Renal cortical epithelial cell (primary cell): ENCODE data around the gene MAMDC2. TPM values are rescaled to one million over a fixed set of nuclear protein-coding genes. Genes with fewer than 3 reads are reported as not detected.

ENCODE experiments used
- DNase-seq: peaks from one replicate; pipeline ENCODE4 v3.0.0-alpha.2; 2011; ENCODE audit warnings: low read depth
- total RNA-seq: library from RNA; depleted of rRNA; stranded (reverse); fragments of >200 nt; gene quantifications from 2 replicates; pipeline ENCODE4 v1.2.3, GENCODE V29; 2014

MAMDC2 gene
- total RNA-seq, 1 donor from 2014 or later: 32.9 TPM

DNA sequence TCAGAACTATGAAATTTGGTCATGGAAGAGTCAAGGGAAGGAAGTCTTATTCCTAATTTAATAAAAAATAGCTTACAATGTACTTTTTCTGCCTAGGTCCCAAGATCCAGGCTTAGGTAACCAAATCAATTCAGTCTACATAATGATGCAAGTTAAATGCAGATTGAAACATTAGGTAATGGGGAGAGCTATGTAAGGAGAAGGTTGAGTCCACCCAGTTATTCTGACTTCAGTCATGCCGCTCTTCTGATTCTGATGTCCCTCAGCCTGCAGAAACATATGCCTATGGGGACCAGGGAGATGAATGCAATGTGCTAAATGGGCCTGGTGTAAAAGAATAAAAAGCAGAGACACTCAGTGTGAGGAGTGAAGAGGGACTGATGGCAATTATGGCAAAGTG lies 63.9 kb downstream of the MAMDC2 start:
- no peak for DNase-seq

DNA sequence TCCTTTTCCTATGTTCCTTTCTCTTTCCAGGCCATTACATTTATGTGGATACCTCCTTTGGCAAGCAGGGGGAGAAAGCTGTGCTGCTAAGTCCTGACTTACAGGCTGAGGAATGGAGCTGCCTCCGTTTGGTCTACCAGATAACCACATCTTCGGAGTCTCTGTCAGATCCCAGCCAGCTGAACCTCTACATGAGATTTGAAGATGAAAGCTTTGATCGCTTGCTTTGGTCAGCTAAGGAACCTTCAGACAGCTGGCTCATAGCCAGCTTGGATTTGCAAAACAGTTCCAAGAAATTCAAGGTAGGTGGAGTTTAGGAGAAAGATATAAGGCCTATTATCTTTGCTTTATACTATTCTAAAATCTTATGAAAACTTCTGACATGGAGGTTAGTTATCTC lies 64.5 kb downstream of the MAMDC2 start:
- DNase-seq: no peak

DNA sequence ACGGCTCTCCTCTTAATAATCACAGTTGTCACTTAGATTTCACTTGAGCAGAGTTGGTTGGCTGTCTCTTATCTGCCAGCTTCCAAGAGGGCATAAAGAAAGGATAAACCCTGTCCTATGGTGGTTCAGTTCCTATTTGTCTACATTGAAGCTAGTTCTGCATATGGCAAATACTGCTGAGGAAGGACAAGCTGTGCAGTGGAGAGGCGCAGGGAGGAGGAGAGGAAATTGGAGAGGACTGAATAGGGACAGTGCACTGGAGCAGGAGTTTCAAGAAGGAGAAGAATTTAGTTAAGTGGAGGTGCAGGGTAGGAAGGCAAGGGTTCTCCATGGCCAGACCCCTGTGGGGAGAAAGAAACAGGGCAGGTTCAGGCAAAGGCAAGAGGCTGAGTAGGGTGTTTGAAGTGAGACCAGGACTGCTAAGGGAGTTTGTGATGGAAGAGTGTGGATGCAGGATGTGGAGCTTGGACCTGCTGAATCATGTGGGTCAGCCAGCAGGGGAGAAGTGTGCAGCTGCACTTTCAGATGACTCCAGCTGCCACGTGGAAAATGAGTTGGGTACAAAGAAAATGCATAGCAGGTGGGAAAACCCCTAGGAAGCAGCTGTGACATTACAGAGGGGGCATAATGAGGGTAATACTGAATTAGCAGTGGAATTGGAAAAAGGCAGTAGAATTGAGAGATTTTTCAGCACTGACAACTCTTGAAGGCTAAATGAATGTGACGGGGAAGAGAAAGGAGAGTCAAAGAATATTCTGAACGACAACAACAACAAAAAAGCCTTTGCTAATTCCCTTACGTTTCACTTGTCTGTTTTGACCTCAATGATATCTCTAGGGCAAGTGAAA lies 66.8 kb downstream of the MAMDC2 start:
- no peak for DNase-seq

DNA sequence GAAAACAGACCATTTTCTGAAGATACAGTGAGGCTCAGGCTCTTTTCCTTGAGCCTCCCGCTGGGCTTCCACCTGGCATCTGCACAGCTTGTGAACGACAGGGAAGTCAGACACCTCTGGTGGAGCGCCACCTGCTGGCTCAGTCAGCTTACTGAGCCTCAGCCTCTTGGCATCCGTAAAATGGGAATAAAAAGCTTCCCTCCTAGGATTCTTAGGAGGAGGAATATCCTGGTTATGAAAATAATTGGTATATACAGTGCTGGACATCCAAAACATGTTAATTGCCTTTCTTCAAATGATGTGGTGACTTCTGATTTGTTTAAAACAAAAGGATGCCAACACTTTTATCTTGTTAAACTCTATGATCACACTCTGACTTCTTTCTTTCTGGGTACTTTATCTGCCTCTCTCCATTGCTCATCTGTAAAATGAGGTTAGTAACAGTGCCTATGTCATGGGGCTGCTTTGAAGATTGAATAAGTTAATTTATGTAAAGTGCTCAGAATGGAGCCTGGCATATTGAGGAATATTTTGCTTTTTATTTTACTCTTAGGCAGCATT lies 67.5 kb downstream of the MAMDC2 start:
- peak; percentile 63 for DNase-seq

DNA sequence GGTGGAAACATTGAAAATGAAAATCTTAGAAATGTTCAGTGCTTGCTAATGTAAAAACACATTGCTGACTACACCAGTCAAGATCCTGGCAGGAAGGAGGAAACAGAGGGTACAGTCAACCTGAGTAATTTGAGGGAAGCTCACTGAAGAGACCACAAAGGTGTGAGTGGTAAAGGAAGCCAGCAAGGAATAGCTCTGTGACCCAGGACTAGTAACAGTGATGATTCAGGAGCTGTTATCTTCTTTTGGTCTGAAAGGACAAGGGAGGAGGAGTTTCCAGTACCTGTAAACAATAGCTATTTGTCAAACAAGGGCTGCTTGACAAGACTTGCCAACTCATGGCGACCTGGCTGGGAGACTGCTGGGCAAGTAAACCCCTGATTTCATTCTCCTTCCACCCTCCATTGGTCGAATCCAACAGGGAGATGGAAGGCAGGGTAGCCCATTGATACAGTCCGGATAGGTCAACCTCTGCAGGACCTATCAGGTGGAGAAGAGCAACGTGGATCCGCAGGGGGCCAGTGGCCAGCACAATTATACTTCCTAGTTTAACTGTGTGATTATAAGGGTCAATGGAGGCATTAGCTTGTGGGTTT lies 68.1 kb downstream of the MAMDC2 start:
- DNase-seq: peak; percentile 41

DNA sequence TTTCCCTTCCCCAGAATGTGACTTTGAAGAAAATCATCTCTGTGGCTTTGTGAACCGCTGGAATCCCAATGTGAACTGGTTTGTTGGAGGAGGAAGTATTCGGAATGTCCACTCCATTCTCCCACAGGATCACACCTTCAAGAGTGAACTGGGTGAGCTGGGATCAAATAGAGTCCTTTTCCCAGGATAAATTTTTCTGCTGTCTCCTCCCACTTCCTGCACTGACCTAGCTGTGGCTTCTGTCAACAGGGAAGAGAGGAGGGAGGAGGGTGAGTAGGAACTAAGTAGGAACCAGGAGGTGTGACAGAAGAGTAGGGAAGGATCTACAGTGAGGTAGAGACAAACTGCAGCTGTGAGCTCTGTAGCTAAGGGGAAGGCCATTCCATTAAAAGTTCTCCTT lies 69.3 kb downstream of the MAMDC2 start:
- peak; percentile 50 for DNase-seq

DNA sequence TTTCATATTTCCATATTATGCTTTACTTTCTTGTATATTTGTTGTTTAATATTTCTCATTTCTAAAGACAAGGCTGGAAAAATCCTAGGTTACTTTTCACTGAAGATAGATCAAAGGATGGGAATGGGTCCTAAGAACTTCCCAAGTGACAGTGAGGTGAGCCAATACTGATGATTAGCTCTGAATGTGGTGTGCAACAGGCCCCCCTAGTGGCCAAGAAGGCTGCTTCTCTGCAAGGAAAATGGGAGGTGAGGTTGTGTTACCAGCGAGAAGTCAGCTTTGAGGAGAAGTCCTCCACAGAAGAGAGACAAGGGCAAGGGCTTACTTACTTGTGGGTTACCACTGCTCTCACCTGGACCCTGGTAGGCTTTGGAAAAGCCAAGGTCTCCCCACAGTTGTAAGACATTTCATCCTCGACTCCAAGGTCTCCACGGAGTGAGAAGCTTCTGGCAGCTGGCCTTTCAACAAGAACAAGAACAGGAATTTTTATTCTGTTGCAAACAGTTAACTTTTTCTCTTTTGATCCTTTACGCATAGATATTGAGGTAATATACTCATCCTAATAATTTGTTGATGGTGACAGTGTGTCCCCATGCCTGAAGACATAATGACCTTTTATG lies 69.9 kb downstream of the MAMDC2 start:
- DNase-seq: peak; percentile 60

DNA sequence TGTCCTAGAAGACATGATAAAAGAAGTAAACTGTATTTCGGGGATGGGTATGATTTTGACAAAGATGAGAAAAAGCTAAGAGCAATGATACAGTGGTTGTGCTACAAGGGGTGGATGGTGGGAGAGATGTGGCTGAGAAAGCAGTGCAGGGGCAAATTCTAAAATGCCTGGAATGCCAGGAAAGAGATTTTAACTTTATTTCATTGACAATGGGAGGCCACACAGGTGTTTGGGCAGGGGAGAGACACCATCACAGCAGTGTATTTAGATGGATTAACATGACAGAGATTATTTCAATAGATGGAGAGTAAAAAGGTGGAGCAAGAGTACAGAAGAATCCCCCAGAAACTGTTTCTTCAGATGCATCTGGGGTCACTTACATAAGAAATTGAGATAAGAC lies 71.2 kb downstream of the MAMDC2 start:
- DNase-seq: no peak

DNA sequence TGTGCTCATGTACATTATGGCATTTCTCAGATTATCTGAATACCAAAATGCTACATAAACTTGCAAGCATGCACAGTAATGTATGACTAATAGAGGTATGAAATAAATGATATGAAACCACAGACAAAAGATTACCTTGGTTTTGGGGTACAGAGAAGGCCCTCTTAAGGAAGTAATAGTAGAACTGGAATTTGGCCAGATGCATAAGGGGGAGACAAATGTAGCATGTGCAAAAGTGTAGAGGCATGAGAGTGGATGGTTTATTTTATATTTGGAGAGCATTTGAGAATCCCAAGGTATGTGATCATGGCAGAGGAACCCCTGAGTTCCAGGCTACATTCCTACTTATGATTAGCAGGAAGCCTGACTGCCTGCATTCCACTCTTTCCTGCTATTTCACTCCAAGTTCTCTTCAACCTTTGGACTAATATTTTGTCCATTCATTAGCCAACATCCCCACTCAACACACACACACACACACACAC lies 74.2 kb downstream of the MAMDC2 start:
- DNase-seq: no peak

DNA sequence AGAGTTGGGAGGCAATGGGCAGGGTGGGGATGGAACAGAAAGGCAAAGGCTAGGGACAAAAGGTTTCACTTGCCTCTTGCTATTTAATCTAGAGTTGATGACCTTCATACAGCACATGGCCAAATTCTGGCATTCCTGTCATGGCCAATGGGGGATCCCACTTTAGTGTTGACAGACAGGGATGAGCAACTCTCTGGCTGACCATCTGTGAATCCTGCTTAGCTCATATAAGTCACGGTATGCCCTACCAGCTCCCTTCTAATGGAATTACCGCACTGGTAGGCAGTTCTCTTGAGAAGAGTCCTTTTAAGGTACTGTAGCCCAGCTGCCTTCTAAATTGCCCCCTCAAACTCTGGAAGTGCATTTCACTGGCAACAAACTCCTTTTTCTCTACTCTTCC lies 76.1 kb downstream of the MAMDC2 start:
- DNase-seq: no peak

DNA sequence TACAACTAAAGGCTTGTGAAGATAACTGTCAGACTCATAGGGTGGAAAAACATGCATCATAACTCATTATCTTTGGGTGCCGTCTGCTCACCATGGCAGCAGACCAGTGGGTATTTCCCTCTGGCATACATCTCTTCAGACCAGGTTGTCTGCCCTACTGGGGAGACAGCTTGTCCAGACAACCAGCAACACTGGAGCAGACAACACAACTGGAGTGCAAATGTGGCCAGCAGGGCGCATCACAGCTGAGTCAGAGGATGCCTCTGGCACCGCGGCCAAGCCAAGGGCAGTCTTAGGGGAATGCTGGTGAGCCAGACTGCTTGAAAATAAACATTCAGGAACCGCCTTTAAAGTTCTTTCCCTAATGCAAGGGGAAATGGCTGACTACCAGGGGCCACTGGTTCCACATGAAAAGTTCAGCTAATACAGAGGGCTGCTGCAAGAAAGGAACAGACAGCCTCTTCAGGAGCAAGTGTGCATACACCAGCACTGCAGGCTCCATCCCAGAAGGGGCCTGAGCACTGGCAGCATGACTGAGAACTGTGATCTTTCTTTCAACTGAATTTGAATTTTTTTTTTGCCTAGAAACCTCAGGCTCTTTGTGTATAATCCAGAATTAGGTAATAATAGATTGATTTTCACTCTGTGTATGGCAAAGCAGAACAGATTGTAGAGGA lies 77.3 kb downstream of the MAMDC2 start:
- DNase-seq: peak; percentile 86

DNA sequence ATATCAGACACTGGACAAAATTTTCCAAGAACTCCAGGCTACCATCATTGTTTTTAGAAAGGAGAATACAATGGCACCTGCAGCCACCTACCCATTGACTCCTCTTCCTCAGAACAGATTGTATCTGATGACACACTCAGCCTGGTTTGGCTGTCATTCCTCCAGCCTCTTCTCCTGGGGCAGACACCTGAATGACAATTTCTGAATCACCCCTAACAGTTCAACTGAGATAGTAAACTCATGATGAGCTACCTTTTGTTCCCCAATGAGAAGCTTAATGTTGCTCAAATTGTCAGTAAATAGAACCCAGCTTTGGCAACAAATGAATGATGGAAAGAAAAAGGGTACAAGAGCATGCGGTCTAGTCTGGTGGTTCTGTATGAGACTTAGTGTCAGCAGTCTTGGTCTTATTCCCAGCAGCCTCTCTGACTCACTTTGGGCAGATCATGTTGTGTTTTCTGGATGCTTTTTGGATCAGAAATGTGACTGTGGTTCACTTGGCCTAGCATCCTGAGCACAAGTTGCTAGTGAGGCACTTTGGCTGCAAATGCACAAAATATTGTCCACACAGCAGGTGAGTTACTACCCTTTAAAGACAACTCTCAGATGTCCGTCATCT lies 78.3 kb downstream of the MAMDC2 start:
- DNase-seq: no peak

DNA sequence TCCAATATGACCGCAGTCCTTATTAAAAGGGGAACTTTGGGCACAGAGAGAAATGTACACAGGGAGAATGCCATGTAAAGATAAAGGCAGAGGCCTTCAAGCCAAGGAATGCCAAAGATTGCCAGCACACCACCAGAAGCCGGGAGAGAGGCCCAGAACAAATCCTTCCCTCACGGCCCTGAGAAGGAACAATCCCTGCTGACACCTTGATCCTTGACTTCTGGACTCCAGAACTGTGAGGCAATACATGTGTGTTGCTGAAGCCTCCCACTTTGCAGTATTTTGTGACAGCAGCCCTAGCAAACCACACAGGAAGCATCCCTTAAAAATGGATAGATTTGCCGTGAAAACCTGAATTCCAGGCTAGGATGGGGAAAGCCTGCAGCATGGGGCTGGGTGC lies 80.0 kb downstream of the MAMDC2 start:
- DNase-seq: no peak

DNA sequence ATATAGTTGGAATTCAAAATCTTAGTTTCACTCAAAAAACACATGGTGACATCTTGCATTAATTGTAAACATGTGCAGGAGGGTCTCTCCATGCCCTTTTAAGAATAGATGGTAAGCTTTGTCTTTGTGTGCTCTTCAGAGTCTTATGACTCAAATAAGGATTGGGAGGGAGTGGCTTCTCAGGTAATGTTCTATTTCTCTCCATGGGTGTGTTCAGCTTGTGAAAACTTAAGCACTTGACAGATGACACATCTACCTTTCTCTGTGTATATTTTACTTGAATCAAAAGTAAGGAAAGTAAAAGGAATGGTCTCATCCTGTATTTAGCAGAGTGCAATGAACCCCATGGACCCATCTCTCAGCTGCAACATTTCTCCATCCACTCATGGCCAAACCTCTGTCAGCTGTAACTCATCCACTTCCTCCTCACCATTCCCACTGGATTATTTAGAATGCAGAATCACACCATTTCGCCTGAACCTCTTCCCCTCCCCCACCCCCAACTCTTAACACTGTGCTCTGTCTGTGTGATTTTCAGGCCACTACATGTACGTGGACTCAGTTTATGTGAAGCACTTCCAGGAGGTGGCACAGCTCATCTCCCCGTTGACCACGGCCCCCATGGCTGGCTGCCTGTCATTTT lies 82.1 kb downstream of the MAMDC2 start:
- DNase-seq: no peak

DNA sequence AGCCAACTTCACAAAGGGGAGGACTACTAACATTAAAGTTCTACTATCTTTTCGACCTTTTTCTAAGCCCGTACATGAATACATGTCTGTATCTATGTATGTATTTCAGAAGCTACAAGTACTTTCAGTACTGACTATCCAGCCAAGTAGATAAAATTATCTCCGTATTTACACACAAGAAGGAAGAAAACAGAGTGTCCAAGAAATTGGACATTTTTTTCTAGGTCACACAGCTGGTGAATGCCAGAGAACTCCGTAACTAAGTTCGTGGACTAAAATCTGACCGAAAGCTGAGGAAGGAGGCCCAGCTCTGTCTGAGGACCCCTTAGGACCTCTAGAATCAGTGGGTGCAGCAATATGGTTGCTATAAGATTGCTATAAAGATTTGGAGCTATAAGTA lies 83.4 kb downstream of the MAMDC2 start:
- DNase-seq: no peak

DNA sequence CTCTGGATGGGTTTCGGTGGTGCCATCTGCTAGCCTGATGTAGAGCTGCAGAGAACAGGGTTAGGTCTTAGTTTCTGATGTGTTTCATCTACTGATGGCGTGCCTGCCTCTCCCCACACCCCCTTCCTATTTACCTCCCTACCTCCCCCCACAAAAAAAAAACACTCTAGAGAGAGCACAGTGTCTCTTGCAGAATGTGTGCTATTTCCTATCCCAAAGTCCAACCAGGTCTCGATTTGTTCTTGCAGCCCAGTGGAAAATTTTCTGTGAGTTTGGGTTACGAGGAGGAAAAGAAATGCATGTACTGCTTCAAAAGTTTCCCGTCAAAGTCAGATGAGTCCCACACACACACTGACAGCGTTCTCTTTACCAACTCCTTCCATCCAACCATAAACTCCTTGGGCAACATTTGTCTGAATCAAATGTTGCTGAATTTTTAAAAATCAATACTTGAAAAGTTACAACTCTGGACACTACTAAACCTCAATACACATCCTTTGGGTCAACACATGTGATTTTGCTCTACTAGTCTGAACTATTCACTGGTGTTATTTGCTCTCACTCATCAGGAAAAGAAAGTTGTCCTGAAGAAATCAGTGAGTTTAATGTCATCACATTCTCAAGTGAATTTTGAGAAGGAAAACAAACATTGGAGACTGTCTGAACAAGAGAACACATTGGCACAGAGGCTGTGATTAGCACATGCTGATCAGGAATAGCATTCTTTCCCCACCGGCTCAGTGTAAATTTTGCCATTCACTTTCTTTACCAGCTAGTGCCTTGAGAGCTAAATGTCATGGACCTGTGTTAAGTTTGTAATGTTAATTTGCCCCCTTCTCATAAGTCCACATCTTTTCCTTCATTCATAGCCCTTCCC lies 84.1 kb downstream of the MAMDC2 start:
- no peak for DNase-seq

DNA sequence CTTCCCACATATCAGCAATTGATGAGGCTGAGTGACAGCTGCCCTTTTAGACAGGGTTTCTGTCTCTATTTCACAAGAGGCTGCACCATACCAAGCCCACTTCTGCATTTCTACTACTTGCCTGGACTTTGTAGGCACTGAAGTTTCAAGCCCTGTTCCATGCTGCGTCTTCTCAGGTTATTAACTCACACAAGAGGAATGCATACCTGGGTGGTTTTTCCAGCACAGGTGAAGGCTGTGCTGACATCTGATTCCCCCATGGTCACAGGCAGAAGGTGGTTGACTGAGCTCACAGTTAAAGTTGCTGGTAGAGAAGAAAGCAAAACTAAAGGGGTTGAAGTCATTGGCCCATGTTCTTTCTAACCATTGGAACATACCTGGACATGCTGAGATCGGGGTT lies 86.6 kb downstream of the MAMDC2 start:
- no peak for DNase-seq

DNA sequence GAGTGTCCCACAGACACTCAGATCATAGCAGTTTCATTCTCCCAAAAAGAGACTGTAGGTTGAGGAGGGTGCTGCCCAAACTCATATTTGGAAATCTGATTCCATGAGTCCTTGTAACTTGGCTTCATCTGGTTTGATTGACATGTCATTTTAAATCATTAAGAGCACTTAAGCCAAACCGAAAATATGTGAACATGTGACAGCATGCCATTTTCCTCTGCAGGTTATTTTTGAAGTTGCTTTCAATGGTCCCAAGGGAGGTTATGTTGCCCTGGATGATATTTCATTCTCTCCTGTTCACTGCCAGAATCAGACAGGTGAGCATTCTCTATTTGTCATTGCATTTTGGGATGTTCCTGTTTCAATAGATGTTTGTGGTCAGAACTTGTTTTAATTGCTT lies 87.6 kb downstream of the MAMDC2 start:
- DNase-seq: no peak

DNA sequence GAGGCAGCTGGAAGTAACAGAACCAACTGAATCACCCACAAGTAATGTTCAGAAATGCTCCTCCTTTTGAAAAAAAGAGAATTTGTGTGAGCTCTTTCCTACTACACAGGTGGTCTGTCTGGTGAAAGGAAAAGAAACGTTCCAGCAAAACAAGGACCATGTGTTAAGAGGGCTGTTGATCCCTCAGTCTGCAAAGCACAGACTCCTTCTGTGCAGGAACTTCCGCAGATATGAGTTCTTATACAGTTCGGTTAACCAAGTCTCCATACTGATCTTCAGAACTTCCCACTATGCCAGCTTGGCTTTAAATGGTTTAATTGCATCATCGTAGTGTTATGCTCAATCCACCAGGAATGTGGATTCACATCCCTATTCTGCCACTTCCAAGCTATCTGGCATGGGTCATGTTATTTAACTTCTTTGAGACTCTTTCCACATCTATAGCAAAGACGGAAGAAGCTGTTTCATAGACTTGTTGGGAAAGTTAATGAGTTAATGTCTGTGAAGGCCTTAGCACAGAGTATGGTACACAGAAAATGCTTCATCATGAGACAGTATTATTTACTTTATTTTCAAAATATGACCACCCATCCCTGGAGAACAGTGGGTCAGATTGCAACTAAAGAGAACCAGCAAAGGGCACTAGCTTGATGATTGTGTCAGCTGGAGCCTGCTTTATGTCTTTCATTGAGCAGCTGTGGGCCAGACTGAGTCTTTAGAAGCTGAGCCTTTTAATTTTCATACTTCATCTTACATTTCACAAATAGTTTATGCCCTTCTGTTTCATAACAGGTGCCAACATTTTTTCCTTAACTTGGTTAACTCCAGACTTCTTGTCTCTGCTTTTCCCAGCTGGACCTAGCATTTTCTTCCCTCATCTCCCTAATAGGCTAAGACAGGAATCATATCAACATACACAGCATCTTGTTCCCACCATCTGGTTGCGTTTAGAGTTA lies 89.9 kb downstream of the MAMDC2 start:
- no peak for DNase-seq
